Inflammatory macrophage treated with lipopolysaccharide for 1 hour (primary cell): ENCODE results near the gene EPHA2.

ENCODE experiments used
- DNase-seq, 2 donors: peaks; one replicate each; pipeline ENCODE4 v3.0.0-alpha.2; 2020 to 2022

Gene EPHA2

DNA sequence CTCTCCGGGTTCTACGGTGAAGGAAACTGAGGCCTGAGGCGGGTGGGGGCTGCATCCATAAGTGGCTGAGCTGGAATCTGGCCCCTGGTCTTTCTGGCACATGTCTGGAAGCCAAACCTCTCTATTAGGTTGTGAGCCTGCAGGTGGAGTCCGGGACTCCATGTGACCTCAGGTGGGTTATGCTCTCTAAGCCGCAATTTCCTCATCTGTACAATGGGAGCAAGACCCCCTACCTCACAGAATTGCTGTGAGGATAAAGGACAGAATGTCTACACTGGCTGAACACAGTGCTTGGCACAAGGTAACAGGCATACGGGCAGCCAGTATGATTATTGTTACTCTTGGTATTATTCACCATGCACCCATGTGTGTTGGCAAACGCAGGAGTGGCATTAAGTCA lies 6.7 kb downstream of the EPHA2 start:
- DNase-seq = no peak

DNA sequence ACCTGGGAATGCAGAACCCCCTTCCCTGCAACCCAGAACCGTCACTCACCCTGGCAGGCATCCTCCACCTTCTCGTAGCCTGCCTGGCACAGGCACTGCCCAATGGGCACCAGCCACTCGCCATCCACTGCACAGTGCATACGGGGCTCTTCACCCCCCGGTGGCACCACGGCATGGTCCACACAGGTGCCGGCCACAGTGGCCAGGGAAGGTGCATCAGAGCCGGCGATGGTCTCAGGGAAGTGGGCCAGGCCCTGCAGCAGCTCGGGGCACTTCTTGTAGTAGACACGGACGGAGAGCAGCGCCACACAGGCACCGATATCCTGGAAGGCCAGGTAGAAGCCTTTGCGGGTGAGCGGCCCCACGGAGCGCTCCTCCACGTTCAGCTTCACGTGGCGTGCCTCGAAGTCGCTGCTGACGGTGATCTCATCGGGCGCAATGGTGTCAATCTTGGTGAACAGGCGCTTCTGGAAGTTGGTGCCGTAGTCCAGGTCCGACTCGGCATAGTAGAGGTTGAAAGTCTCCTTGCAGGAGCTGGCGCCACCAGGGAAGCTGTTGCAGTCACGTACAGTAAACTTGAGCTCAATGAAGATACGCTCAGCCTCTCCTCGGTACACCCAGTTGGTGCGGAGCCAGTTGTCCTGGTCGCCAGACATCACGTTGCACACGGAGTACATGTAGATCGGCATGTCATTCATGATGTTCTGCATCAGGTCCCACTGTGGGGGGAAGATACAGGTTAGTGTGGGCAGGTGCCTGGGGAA lies 7.4 kb downstream of the EPHA2 start:
- no peak for DNase-seq

DNA sequence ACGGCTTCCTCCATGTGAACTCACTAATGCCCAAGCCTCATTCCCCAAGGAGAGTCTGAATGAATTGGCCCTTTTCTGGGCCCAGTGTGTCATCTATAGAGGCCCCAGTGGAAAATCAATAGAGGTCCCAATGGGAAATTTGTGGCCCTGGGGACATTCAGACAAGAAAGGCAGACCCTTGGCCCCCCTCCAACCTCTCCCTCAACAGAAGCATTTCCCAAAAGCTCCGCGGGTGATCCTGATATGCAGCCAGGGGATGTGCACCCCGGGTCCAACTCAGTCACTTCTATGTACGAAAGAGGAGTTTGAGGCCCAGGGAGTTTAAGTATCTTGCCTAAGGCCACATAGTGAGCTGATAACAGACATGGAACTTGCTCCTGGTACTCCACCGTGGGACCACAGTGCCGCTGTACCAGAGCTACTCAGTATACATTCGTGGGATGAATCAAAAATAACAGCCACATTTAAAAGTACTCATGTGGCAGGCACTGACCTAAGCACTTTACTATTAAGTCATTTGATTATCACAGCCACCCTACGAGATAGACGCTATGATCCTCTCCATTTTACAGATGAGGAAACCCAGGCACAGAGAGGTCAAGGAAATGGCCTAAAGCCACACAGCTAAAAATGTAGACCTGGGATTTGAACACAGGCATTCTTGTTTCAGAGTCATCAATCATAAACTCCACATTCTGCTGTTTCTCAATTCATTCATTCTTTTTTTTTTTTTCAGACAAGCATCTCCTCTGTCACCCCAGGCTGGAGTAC lies 8.5 kb downstream of the EPHA2 start:
- DNase-seq = no peak

DNA sequence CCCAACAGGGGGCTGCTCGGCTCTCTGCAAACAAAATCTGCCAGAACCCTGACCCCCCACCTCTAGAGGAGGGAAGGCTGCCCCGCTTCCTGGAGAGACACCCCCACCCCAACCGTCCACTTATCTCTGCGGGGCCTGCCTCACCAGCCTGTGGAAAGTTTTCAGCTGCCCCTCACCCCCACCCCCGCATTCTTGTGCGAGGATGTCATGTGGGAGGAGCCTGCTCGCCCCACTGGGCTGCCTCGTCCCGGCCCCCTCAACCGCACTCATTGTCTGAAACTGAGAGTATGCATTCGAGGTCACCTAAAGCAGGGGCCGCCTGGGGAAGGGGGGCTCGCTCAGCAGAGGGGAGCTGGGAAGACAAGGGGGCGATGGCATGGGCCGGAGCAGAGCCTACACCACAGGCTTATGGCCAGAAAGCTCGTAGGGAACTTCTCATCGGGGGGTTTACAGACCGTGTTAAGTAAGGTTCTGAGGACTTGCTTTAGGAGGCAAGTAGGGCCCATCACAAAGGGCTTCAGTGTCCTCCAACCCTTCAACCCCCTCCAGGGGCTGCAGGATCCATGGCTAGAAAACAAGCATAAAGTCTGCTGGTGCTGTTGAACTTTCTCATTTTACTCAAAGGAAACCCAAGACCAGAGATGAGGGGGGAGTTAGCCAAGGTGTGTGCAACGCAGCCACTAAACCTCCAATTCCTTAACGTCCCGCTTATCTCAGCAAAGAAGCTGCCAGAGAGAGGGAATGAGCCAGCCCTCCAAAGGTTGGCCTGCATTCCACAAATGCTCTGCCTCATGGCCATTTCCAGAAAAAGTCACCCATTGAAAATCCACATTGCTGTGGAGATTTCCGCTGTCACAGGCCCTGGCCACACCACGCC lies 9.4 kb downstream of the EPHA2 start:
- DNase-seq = no peak

DNA sequence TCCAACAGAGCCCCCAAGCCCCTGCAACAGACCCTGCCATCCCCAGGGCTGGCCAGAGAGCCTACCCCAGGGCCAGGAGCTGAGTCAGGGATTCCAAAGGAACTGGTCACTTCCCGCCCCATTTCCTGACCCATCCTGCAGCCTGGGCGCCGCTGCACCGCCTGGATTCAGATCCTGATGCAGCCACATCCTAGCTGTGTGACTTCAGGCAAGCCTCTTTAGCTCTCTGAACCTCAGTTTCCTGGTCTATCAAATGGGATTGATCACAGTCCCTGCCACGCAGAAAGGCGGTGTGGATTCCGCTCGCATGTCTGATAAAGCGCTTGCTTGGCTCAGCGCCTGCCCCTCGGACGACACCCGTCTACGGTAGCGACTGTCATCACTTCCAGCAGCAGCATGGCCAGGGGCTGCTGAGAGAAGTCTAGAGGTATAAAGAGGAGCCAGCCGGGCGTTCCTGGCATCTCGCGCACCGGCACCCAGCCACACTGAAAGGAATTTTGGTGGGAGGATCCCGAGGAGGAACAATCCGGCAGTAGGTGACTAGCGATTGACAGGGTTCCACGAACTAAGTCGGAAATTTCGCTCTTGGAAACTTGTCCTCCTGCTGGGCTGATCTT lies 10.1 kb downstream of the EPHA2 start:
- DNase-seq = no peak

DNA sequence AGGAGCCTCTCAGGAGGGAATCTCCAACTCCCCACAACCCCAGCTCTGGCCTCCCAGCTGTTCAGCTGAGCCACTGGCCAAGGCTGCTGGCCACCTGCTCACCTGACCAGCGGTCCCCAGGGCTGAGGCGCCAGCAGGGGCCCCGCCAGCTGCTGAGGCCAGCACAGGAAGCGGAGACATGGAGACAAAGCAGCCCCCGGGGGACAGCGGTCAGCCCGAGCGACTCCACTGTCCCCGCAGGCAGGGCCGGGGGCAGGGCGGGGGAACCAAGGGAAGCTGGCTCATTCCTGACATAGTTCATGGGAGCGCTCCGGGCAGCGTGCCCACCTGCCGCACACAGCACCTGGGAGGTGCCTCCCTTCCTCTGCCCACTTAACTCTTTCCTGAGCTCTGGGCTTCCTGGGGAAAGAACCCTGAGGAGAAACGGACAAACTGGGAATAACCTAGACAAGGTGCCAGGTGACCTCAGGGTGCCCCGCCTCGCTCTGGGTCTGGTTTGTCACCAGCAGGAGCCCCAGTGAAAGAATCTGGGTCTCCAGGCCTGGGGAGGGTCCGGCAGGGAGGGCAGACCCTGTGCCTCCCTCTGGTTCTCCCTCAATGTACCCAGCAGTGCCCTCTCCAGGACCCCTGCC lies 10.7 kb downstream of the EPHA2 start:
- no peak for DNase-seq

DNA sequence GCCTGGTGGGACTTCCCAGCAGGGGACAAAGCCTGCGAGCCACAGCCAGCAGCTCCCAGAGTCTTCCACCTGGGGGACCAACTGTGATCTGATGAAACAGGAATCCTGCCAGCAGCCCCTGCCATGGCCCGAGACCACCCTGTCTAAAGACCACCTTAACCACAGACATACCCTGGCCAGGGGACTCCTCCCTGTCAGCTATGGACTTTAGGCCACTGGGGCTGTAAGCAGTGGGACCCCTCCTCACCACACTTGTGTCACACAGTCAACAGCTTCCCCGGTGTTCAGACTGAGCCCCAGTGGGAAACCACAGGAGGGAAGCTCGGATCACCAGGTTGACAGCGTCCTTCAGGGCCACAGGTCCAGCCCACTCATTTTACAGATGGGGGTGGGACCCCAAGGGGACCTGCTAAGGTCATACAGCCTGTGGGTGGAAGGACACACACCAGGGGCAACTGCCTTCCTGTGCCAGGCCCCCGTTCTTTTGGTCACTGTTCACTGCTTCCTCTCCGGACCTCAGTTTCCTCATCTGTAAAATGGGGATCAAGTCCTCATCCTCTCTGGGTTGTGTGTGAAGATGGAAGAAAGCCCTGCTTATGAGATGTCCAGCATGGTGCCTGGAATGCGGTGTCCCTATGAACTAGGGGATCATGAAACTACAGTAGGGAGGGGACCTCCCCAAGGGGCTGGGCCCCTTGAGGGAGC lies 11.4 kb downstream of the EPHA2 start:
- no peak for DNase-seq

DNA sequence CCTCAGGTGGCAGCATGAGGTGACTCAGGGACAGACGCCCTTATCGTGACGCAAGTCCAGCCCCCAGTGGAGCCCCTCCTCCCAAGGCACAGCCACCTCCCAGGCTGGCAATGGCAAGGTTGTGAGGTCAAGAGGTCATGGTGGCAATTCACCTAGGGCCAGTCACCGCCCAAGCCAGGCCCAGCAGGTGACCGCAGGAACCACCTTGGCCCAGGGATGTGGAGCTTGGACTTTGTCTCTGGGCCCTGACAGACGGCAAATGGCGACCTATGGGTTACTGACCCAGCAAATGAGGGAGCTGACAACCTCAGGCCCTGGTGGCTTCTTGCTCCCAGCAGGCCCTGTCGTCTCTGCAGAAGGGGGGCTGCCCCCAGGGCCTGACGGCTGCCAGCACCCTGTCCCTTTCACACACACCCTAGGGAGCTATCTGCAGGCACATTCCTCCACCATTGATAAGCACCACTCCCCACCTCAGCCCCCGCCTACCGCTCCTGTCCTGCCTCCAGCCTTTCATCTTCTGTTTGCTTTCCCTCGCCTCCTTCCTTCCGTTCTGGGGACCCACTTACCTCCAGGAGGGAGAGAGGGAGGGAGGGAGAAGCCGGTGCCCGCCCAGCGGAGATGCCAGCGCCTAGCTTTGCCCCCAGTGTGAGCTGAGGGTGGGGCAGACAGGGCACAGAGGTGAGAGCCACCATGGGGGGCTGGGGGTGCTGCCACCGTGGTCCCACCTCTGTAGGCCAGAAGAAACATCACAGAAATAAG lies 12.1 kb downstream of the EPHA2 start:
- DNase-seq = no peak

DNA sequence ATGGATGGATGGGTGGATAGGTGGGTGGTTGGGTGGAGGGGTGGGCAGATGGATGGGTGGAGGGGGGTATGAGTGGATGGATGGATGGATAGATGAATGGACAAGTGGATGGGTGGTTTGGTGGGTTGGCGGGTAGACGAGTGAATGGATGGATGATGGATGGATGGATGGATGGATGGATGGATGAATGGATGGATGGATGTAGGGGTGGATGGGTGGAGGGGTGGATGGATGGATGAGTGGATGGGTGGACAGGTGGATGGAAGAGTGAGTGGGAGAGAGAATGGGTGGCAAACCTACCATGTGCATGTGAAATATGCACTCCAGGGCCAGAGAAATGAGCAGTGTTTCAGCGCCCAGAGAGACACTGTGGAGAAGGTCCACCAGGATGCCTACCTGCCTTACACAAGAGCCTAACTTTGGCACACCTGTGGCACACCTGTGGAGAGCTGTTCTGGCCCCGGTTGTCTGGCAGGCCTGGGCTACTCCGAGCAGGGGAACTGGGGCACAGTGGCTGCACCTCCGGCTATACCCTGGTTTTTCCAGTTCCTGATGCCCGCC lies 12.8 kb downstream of the EPHA2 start:
- no peak for DNase-seq

DNA sequence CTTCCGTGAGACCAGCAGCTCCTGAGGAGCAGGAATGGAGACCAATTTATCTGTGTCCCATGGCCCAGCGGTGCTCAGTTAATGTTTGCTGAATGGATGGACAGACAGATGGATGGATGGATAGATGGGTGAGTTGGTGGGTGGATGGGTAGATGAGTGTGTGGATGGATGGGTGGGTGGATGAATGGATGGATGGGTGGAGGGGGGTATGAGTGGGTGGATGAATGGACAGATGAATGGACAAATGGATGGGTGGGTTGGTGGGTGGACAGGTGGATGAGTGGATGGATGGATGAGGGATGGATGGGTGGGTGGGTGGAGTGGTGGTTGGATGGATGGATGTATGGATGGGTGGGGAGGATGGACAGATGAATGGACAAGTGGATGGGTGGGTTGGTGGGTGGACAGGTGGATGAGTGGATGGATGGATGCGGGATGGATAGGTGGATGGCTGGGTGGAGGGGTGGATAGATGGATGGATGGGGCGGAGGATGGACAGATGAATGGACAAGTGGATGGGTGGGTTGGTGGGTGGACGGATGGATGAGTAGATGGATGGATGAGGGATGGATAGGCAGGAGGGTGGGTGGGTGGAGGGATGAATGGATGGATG lies 13.4 kb downstream of the EPHA2 start:
- DNase-seq = no peak

DNA sequence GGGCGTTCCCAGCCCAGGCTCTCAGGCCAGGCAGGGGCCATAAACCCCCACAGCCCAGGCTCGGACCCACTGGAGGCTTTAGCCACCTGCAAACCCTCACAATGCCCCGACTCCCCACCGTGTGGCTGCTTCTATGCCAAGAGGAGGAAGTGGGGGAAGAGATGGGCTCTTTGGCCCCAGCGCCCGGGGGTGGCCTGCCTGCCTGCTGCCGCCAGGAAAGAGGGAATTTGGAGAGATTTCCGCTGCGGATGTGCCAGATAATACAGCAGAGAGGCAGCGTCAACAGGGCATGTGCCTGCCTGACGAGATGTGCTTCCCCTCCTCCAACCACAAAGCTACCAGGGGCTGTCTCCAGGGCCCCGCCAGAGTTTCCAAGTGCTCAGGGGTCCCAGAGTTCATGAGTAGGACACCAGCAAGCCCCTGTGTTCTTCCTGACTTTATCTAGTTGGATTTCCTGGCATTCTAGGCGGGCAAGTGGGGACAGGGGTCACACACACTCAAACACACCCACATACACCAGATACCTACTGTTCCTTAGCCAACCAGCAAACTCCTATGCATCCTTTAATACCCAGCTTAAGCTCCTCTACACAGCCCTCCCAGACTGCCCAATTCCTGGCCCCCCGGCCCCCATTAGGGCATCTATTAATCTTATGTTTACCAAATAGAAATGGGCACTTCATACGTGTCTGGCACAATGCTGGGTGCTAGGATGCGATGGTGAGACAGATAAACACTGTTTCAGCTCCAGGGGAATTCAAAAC lies 14.1 kb downstream of the EPHA2 start:
- no peak for DNase-seq

DNA sequence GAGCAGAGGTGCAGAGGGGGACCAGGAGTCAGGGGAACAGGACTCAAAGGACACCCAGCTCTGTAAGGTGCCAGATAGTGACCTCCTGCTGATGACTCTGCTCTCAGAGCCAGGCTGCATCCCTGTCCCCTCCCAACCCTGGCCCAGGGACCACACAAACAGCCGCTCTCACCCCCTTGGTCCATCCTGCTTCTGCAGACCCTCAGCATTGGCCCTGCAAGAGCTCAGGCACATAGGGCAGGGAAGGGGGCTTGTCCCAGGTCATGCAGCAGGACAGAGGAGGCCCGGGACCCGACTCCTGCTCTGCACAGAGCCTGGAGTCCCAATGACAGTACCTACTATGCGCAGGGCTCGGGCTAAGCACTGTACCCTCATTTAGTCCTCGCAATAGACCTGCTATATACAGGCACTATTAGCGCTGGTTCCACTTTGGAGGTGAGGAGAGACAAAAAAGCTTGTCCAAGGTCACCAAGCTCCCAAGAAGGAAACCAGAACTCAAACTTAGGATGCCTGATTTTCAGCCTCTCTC lies 15.7 kb downstream of the EPHA2 start:
- no peak for DNase-seq

DNA sequence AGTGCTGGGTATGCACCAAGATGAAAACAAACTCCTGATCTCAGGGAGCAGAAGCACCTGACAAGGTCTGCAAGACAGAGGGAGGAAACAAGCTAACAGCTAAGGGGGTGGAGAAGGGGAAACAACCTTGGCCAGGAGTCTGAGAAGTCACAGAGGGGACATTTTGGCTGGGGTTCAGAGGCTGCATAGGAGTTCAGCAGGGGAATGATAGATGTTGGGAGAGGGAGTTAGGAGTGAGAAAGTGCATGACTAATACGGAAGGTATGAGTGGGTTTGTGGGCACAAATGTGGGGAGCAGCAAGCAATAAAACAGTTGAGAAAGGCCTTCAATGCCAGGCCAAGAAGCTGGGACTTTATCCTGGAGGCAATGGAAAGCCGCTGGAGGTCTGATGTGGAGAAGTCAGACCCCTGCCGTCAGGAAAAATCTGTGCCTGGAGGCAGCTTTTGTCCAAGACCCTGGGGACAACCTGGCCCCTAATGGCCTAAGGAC lies 16.4 kb downstream of the EPHA2 start:
- no peak for DNase-seq

DNA sequence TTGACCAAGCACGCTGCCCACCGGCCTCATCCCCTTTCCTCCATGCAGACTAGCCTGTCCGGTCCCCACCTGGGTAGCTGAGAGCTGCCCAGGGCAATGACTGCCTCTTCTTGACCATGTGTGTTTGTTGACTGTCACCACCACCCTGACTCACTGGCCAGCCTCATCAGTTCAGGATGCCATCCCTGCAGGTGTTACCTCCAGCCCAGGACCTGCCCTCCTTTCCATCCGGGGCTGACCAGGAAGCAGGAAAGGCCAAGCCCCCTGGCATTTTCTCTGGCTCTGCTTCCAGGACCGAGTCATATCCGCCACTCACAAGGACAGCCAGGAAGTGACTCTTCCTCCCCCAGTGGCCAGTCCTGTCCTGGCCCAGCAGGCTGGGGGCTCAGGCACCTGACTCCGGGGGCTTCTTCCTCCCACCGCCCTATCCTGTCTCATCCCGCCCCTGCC lies 17.1 kb downstream of the EPHA2 start:
- no peak for DNase-seq

DNA sequence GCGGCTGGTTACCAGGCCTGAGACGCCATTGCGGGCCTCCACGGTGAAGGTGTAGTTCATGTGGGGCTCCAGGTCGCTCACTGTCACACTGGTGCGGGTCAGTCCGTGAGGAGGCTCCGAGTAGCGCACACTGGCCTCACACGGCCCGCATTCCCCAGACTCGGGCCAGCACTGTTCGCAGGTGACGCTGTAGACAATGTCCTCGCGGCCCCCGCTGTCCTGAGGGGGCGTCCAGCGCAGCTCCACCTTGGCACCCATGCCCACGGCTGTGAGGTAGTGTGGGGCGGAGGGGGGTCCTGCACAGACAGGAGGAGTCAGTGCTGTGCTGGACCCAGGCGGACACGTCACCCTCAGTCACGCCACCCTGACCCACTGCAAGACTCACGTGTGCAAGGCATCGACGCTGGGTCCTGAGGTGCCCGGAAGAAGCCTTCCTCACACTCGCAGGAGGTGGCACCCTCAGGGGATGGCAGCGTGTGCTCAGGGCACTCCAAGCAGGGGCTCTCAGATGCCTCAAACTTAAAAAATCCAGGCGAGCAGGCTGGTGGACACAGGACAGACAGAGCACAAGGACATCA lies 17.9 kb downstream of the EPHA2 start:
- no peak for DNase-seq

DNA sequence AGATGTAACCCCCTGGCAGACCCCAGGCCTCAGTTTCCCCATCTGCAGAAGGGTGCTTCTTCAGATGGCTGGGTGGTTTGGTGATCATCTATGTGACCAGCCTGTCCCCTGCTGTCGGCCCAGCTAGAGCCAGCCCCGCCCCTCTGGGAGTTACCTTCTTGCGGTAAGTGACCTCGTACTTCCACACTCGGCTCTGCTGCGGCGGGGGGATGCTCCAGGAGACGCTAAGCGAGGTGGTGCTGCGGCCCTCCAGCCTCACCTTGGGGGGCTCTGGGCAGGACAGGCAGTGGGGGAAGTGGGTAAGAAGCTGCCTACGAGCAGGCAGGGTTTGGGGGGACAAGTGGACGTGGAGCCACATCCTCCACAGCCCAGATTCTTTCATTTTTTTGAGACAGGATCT lies 20.4 kb downstream of the EPHA2 start:
- no peak for DNase-seq

DNA sequence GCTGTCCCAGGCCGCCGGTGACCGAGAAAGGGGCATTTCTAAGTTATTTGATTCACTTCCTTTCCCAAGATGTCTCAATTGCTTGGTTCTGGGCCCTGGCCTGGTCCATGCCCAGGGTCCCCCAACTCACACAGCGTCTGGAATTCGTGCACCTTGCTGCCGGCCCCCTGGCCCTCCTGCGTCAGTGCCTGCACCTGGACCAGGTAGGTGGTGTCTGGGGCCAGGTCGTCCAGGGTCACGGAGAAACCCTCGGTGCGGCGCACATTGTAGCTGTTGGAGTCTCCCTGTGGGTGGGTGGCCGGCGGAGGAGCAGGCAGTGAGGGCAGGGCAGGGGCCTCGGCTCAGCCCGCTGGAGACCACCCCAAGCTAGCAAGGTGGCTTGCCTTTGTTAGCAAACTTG lies 21.0 kb downstream of the EPHA2 start:
- no peak for DNase-seq

DNA sequence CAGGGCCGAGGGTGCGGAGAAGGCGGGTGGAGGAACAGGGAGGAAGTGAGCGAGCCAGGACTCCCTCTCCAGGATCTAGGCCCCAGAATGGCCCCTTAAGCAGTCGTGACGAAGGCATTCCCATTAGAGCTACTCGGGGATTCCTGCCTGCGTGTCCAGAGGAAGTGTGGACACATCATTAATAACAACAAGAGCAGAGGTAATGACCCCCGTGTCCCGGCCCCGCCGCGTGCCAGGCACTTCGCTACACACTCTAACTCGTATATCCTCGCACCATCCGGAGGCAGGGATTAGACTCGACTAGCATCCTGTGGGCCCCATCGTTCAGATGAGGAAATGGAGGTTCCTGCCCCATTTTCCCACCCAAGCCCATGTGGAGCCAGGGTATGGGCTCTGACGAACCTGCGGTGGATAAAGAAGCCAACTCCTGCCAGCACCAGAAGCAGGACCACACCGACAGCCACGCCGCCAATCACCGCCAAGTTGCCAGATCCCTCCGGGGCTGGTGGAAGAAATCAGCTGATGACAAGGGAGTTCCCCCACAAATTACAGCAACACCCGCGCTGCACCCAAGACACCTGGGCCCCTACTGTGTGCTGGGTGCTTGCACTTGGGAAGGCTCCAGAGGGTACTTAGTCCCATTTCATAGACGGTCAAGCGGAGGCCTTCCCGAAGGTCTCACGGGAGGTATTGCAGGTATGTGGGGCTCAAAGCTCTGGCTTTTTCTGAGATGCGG lies 21.6 kb downstream of the EPHA2 start:
- no peak for DNase-seq
